Tibial nerve (tissue), 4 donors: ENCODE measurements around the gene LPCAT3.

Source experiments
- EP300 ChIP-seq, 2 donors: sonication (generic); formaldehyde crosslinking; IDR thresholded peaks; one replicate each; pipeline ENCODE4 v1.6.1; 2017; ENCODE audit warnings: antibody characterized with exemption in 2 of 2, mild to moderate bottlenecking in 1 of 2
- TF ChIP-seq, protein P1 (sequence below), 5 experiments: fragments of 200-600 bp in 3 of 5; fragments of 450-650 bp in 2 of 5; sonication (generic) in 3 of 5; IDR thresholded peaks; one replicate each; pipeline ENCODE4 v1.5.1; 2016 to 2019; ENCODE audit warnings: antibody characterized with exemption in 5 of 5, mild to moderate bottlenecking in 3 of 5, moderate library complexity in 2 of 5

- TF ChIP-seq, protein P1, sequence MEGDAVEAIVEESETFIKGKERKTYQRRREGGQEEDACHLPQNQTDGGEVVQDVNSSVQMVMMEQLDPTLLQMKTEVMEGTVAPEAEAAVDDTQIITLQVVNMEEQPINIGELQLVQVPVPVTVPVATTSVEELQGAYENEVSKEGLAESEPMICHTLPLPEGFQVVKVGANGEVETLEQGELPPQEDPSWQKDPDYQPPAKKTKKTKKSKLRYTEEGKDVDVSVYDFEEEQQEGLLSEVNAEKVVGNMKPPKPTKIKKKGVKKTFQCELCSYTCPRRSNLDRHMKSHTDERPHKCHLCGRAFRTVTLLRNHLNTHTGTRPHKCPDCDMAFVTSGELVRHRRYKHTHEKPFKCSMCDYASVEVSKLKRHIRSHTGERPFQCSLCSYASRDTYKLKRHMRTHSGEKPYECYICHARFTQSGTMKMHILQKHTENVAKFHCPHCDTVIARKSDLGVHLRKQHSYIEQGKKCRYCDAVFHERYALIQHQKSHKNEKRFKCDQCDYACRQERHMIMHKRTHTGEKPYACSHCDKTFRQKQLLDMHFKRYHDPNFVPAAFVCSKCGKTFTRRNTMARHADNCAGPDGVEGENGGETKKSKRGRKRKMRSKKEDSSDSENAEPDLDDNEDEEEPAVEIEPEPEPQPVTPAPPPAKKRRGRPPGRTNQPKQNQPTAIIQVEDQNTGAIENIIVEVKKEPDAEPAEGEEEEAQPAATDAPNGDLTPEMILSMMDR (IDR thresholded peaks at IDR 0.05), result no peak
- no peak for TF ChIP-seq EP300 (IDR thresholded peaks at IDR 0.05)
Measured at GRCh38 chr12:7066596-7066995, 48.3 kb upstream of the LPCAT3 start.
